GM11168 (cell line): Measurements from ENCODE around the gene RPS6KA6.

Source experiments
- in situ Hi-C: fragments of 300-500 bp; cut with MboI; formaldehyde crosslinking; loops from one replicate; pipeline ENCODE4 v1.12.0; 2022; ENCODE audit warnings: low sequenced_read_pairs; ENCODE audit not compliant: unreplicated experiment

The RPS6KA6 gene

DNA sequence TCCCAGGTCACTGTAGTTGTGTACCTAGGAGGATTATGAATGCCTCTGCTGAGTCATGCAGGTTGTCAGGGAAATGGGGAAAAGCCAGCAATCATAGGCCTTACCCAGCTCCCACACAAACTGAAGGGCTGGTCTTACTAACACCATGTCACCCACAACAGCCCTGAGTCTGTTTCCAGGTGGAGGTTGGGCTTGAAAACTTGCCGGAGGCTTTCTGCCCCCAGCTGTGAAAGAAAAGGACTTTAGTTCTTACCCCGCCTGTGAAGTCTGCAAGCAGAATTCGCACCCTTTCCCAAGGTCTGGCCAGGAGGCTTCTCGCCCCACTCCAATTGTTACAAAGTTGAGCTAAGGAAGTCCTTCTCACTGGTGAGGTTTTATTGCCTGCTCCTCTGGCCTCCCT is 143.9 kb downstream of the RPS6KA6 start:
- in situ Hi-C loops: no loop called here
